Measurements from ENCODE around the gene DAAM1. TPM values are rescaled to one million over a fixed set of nuclear protein-coding genes. Genes with fewer than 3 reads are reported as not detected.

DAAM1 gene
- total RNA-seq, 1 donor from 2014 or later, result 52.5 TPM

DNA sequence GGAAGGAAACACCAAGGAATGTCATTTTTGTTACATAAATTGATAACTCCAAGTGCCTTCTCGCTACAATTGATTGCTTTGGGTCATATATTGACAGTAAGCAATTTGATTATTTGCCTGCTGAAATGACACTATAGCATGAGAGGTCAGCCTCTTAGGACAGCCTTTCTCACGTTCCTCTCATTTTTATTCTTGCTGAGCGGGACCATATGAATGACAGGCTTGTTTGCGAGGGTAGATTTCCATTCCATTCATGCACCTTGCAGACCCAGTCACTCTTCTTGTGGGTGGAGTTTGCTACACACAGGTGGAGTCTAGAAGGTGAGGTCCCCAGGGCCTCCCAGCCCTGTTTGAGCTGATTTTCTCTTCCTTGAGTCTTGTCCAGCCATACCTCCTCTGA is 27.3 kb downstream of the DAAM1 start:
- DNase-seq (ENCODE audit: low spot score), result no peak

DNA sequence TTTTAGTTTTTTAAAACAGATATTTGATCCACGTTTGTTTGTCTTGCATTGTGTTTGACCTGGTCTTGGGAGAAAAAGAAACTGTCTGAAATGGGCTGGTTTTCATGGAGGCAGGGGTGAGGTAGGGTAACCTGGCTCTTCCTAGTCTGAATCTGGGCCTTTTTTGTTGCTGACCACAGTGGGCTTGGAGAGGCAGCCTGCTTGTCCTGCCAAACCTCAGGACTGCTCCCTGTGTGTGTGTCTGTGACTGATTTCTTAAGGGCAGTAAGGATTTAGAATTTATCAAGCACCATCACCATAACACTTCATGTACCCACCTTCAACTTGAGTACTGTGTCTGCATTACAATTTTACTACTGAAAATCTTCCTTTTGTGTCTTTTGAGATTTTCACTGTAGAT is 28.5 kb downstream of the DAAM1 start:
- no peak for DNase-seq (ENCODE audit: low spot score)

DNA sequence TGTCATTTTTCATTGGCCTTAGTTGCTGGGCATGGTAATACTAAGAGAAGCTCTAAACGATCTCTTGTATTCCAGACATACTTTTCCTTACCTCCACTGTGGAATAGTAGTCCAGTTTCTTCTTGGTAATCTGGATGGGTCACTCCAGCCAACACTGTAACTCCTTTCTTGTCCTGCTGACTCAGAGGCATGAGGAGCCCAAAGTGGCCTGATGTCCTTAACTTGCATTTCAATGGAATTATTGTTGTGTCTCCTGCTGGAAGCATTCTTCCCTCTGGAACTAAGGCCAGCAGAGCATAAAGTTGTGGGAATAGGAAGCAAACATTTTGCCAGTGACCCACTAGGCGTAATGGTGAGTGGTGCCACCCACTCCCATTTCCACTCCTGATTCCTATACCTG is 33.1 kb downstream of the DAAM1 start:
- no peak for DNase-seq (ENCODE audit: low spot score)

DNA sequence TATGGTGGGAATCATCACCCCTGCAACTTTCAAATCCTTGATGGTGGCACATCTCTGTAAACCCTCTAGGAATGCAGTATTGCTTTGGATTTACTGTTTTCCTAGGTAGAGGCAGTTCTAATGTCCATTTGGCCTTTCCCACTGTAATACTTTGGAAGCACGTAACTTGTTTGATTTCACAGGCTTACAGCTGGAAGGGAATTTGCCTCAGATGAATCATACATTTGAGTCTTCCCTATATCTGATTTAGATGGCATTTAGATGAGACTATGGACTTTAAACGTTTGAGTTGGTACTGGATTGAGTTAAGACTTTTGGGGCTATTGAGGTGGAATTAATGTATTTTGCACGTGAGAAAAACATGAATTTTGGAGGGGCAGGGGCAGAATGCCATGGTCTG is 35.9 kb downstream of the DAAM1 start:
- no peak for DNase-seq (ENCODE audit: low spot score)

DNA sequence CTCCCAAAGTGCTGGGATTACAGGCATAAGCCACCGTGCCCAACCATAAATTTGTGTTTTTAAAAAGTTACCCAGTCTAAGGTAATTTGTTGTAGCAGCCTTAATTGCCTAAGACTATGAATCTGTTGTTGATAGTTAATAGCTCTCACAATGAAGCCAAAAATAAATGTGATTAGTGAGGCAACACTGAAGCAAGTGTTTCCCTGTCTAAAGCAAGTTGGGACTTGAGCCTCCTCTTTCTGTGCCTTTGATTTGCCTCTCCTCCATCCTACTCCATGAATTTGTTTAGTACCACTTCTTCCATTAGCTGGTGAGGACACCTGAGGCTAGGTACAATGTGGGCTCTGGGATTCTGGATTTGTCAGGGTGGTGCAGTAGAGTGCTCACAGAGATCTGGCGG is 36.8 kb downstream of the DAAM1 start:
- no peak for DNase-seq (ENCODE audit: low spot score)

DNA sequence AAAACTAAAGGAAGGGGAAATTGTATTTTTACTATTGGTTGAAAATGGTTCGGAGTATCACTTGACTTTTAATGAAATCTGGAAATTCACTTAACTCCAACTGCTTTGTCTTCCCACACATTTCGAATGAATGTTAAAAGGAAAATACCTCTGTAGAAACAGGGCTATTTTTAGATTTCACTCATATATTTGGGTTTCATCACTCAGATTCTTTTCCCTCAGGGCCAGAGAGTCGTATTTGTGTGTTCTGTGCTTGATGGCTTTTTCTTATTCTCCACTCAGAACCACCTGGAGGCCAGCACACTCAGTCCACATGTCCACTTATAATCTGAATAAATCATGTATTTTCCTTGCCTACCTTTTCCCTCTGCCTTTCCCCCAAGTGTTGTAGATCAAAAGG is 40.0 kb downstream of the DAAM1 start:
- DNase-seq (ENCODE audit: low spot score), result no peak

DNA sequence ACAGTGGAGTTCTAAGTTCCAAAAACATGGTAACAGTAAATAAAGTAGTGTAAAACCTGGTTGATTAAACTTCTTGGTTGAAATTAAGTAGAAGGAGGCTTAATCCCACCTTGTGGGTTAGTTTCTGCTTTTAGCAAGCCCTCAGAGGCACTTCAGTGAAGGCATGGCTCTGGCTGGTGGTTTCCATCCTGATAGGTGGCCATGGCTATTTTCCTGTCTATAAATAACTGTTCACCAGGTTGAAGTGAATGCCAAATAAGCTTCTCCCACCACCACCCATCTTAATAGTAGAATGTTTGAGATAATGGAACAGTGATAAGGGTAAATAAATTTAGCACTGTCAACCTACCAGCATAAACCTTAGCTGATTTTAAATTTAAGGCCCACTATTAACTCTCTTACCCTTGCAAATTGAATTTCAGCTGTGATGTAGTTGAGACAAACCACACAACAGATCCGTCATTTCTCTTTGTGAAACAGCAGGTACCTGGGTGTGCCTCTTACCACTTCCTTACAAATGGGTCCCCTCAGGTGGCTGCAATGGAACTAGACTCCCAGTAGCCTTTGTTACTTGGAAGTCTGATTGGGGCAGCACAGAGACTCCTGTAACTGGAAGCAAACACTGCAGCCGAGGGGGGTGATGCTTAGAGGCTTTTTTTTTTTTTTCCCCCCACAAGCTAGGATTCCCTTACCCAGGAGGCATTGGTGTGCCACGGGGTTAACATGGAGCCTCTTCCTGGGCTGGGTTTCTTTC is 41.4 kb downstream of the DAAM1 start:
- no peak for DNase-seq (ENCODE audit: low spot score)

DNA sequence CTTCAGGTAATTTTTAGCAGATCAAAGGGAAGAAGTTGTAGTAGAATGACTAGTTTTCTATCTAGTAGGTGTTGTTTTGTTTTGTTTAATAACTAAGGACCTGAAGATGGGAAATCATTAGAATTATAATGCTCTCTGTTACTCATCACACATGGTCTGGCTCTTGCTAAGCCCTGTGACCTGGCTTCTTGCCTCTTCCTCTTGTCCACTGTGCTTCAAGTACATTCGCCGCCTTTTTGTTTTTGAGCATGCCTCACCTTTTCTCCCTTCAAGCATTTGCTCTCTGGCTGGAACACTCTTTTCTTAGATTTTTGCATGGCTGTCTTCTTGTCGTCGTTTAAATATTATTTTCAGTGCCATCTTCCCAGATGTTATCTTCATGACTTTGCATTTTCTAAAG is 47.7 kb downstream of the DAAM1 start:
- no peak for DNase-seq (ENCODE audit: low spot score)

DNA sequence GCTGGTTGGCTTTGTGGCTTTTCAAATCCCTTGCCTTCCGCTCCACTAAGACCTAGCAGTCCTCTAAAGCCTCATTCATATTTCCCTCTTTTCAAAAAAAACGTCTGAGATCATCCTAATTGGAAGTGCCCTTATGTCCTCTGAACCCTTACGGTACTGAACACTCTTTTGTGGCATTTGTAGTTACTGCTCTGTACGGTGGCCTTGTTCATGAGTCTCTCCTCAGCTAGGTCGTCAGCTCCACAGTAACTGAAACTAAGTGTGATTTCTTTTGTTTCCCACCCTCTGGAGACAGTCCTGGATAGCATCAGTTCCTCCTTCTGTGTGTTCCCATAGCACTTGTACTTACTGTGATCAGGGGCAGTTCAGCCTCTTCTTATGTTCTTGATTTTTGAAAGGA is 49.7 kb downstream of the DAAM1 start:
- no peak for DNase-seq (ENCODE audit: low spot score)

DNA sequence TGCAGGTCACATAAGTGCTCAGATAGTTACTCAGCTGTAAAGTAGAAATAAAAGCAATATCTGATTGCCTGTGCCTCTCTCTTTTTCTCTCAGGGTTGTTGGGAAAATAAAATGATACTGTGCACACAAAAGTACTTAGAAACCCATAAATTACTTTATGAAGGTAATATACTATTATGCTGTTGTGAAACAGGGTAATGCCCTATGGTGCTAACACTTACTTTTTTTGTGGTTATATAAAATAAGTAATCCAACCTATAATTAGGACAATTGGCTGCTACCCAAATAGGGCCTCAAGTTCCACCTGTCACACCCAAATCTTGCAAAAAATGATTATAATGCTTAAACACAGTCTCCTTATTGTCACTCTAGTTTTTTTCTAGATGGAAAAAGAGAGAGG is 50.6 kb downstream of the DAAM1 start:
- no peak for DNase-seq (ENCODE audit: low spot score)

DNA sequence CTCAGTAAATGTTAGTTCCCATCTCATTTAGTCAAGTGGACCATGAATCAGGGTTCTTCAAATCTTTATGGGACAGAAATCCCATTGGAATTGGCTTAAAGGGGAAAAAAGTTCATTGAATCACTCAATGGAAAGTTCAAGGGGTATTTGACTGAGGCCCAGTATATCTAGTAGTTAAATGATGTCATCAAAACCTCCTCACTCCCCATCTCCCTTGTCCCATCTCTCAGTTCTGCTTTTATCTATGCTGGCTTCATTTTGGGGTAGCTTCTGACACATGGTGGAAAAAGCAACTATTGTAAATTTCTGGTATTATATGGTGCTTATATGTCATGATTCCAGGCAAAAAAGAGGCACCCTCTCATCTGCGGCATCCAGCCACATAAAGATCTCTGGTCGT is 51.9 kb downstream of the DAAM1 start:
- DNase-seq (ENCODE audit: low spot score), result no peak

DNA sequence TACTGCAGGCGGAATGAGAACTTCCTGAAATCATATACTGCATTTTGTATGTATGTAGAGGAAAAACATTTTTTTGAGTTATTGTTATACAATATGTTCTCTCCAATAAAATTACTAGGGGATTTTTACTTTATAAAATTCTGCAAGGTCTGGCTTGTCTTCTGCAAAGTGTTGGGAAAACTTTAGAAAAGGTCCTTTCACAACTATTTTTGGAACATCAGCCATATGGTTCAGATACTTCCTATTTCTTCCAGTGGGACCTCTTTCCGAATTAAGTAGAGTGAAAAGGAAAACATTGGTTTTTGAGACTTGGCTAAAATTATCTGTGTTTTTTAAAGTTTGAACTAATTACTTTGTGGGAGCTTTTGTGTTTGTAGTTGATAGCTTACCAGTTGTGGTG is 52.7 kb downstream of the DAAM1 start:
- DNase-seq (ENCODE audit: low spot score), result no peak

DNA sequence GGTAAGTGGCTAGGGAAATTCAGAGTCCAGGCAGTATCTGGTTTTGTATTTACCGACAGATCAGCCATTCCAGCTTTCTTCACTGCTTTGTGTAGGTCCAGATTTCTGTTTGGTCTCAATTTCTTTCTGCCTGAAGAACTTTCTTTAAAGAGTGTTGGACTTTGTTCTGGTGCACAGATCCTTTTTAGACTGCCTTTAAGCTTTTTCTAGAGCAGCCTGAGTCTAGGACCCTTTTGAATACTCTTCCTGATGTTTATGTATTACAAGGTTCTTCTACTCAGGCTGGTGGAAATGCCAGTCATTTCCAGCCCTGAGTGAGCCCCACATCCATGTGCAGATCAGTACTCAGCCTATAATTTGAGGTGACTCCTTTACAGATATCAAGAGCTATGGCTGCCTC is 54.7 kb downstream of the DAAM1 start:
- DNase-seq (ENCODE audit: low spot score), result no peak

DNA sequence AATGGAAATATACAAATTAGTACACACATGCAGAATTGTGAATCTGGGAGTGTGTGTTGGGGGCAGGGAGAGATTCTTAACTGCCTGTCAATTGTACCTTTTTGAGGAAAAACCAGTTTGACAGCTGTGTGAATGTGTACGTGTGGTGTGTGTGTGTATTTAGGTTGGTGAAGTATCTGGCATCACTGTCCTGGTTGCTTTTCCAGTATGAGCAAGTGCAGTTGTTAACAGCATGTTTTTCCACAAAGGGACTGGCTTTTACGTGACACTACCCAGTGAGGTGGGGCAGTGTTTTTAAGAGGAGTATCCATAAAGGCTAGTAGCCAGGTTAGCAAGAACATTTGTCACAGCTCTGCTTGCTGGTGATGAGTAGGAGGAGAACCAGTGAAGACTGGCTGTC is 56.1 kb downstream of the DAAM1 start:
- no peak for DNase-seq (ENCODE audit: low spot score)

DNA sequence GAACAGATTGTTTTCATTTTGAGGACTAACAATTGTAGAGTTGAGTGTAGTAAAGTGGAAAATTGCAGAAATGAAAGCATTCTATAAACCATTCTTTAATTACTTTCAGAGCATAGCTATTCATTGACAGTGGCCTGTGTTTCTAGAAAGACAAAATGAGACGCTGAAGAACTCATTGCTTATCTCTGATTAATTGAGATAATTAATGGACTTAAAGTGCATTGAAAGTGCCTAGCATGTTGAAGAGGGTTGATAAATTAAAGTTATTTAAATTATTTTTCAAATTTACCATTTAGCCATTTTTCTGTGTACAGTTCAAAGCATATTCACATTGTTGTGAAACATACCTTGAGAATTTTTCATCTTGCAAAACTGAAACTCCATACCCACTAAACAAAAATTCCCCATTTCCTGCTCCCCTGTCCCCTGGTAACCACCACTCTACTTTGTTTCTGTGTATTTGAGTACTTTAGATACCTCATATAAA is 57.4 kb downstream of the DAAM1 start:
- DNase-seq (ENCODE audit: low spot score), result no peak

DNA sequence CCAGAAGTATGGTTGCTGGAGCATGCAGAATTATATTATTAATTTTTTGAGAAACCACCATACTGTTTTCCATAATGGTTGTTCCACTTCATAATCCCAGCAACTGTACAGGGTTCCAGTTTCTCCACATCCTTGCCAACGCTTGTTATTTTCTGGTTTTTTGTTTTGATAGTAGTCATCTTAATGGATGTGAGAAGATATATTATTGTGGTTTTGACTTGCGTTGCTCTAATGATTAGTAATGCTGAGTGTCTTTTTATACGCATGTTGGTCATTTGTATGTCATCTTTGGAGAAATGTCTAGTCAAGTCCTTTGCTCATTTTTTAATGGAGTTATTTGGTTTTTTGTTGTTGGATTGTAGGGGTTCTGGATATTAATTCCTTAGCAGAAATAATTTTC is 58.1 kb downstream of the DAAM1 start:
- DNase-seq (ENCODE audit: low spot score), result no peak

DNA sequence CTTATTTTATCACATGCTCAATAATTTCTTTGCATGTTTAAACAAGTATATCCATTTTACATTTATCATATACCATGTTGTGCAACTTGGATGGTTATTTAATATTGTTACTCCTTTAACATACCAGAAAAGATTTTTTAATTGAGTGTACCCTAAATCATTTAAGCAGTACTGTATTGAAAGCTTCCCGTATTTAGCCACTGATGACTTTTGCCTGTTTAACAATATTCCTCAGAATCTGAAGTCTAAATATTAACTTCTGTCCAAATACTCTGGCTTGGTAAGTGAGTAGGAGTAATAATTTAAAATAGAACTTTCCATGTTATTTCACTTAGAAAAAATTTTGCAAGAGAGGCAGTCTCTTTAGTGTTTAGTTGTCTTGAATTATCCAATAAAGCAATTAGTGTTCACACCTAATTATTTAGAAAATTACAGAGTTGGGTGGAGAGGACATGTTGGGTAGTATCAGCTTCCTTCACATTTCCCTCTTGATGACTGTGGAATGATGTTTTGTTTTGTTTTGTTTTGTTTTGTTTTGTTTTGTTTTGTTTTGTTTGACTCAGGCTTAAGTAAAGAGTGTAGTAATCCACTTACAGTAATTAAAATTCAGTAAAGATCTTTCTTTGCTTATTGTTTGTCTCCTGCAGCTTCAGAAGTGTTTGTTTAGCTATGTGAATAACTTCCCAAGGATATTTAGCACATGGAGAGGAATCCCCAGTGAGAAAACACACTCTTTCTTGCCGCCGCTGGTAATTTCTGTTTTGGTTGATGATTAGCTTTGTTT is 59.5 kb downstream of the DAAM1 start:
- no peak for DNase-seq (ENCODE audit: low spot score)

DNA sequence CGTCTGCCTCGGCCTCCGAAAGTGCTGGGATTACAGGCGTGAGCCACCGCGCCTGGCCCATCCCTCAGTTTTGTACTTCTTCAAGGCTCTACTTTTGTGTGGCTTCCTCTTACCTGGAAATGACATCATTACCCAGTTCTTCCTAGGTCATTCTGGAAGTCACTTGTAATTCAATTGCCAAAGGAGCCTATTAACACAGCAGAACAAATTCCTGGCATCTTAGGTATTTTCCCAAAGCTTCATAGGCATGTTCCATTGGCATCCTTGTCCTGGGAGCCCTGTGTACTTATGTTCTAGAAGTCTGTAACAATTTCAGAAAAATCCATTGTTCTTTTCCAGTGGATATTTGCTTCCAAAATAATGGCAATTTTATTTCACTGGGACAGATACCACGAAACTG is 60.6 kb downstream of the DAAM1 start:
- no peak for DNase-seq (ENCODE audit: low spot score)

DNA sequence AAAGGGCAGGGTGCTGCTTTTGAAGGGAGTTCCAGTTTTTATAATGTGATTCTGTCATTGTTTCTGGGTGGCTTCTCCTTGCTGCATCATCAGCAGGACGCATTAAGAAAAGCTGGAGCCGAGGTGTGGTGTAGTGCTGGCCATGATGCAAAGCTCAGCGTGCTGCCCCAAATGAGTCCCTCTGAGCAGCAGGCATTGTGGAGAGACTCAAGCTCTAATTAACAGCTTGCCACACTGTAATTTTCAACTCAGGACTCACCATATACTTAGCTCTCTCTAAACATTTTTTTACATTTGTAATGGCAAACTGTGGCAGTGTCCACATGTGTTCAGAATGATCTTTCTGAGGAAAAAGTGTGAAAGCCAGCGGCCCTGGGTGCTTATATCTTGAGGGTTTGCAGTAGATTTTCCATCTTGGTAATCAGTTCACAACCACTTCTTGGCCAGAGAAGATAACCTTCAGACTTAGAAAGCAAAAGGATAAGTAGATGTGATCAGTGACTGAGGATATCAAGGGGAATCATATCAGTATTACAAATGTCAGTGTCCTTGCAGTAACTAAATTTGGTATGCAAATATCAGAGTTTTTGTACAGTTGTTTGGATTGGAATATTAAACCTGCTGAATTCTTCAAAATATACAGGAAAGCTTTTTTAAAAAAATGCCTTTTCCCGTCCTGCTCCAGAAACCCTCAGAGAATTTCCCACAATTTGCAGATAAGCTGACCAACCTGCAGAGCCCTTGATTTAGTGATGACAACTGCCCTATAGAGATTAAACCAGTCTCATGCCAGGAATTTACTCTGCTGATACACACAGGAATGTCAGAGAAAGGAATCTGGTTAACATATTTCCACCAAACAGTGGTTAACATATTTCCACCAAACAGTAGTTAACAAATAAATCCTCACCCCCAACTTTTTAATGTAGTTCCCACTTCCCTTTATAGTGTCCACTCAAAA is 63.6 kb downstream of the DAAM1 start:
- DNase-seq (ENCODE audit: low spot score), result no peak

DNA sequence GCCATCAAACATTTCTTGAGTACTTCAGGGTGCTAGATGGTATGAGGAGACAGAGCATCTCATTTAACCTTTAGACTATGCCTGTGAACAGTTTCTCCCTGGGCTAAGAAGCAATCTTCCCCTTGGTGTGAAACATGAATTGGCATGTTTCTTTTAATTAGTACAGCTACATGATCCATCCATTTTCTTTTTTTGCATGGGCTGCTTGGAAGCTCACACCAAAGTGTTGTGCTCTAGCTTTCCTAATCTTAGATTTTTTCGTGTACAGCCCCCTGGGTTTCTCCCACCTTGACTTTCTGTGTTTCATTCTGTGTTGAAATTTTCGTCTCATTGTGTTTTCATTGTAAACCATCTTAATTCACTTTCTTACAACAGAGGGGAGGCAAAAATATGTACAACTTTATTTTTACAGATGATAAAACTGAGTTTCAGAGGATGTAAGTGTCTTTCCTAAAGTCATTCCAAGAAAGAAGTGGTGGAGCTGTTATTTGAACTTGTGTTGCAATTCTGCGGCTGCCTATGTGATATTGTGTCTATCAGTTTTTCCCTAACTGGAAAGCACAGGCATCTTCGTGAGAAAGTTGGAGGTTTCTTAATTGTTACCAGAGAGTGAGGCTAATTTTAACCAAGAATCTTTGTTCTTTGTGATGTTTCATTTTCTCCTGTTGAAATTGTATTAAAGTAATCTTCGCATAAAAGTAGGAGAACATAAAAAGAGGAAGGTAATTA is 64.5 kb downstream of the DAAM1 start:
- no peak for DNase-seq (ENCODE audit: low spot score)

DNA sequence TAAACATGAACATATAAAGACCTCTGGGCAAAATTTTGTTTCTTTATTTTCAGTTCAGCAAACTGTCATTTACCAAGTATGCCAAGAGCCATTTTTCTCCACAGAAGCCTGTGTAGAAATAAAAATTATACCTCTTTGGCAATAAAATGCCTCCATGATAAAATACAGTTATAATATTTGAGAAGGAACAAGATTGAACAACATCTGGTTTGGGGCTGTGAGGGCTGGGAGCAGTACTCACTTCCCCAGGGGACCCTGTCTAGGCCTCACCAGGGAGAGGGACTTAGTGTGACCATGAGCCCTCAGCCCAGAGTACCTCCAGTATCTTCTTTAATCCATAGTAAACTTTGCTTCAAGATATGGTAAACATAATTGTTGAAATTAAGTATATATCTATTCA is 65.1 kb downstream of the DAAM1 start:
- no peak for DNase-seq (ENCODE audit: low spot score)
